ENCODE measurements around the gene GPN2. TPM values are rescaled to one million over a fixed set of nuclear protein-coding genes. Genes with fewer than 3 reads are reported as not detected.

The GPN2 gene
- polyA plus RNA-seq, 1 donor from 2014 or later, result 20.2 TPM

- Histone ChIP-seq H3K4me2 (ENCODE audit: low read length) (no peak within 1 kb of the TSS), H3K27ac (ENCODE audit: low read length) (no peak within 1 kb of the TSS), H3K9me3 (ENCODE audit: low read length) (no peaks in the 10 kb centered on the region), H3K27me3 (ENCODE audit: insufficient read depth, low read depth, low read length) (no peaks in the 10 kb centered on the region), H3K36me3 (ENCODE audit: insufficient read depth, low read length) (no peaks in the 10 kb centered on the region), H2AFZ (ENCODE audit: low read depth, low read length) (no peak within 1 kb of the TSS), H3K9ac (ENCODE audit: low read length) (no peak within 1 kb of the TSS), H3K79me2 (replicated peaks; ENCODE audit: insufficient read depth, low read length) (no peaks in the 10 kb centered on the region), H3F3A (ENCODE audit: insufficient read depth, low read length, poor library complexity, severe bottlenecking) (no peaks in the 10 kb centered on the region), H3K4me3 (ENCODE audit: low read length) (no peak within 1 kb of the TSS), H3K9me2 (ENCODE audit: insufficient read depth, low read length) (no peaks in the 10 kb centered on the region), H4K20me1 (ENCODE audit: insufficient read depth) (no peaks in the 10 kb centered on the region)
- no peak for TF ChIP-seq CTCF (IDR thresholded peaks at IDR 0.05; ENCODE audit: poor library complexity, severe bottlenecking)
- no peak for TF ChIP-seq MXI1 (conservative IDR thresholded peaks at IDR 0.05; ENCODE audit: poor library complexity, severe bottlenecking)
- no peak for TF ChIP-seq REST (IDR thresholded peaks at IDR 0.05; ENCODE audit: borderline replicate concordance)
- no peak for TF ChIP-seq SMC3 (conservative IDR thresholded peaks at IDR 0.05; ENCODE audit: poor library complexity)
- TF ChIP-seq EP300 (conservative IDR thresholded peaks at IDR 0.05; ENCODE audit: poor library complexity, severe bottlenecking), result no peak
- no peak for TF ChIP-seq TAF1 (IDR thresholded peaks at IDR 0.05; ENCODE audit: low read depth)
- no peak for TF ChIP-seq POLR2AphosphoS5 (IDR thresholded peaks at IDR 0.05)
- TF ChIP-seq EZH2 (IDR thresholded peaks at IDR 0.05; ENCODE audit: borderline replicate concordance, insufficient read depth, low read length, poor library complexity, severe bottlenecking), result no peak
- TF ChIP-seq RAD21 (conservative IDR thresholded peaks at IDR 0.05), result no peak
Observed at GRCh38 chr1:26862781-26863684, 27.1 kb downstream of the GPN2 start, which contains the start of gene SFN. TSS of gene SFN (plus strand) at chr1:26863149. CDS start at chr1:26863213, 64 bp downstream.

GRCh38 chr1:26861889-26862378 lies 28.1 kb downstream of the GPN2 start:
- H3K9ac ChIP-seq (ENCODE audit: low read length), result no peak overlapping the region
- TF ChIP-seq REST (IDR thresholded peaks at IDR 0.05; ENCODE audit: borderline replicate concordance), result no peak
- no peak for TF ChIP-seq TAF1 (IDR thresholded peaks at IDR 0.05; ENCODE audit: low read depth)
- no peak for TF ChIP-seq MXI1 (conservative IDR thresholded peaks at IDR 0.05; ENCODE audit: poor library complexity, severe bottlenecking)
- no peak for TF ChIP-seq EP300 (conservative IDR thresholded peaks at IDR 0.05; ENCODE audit: poor library complexity, severe bottlenecking)
- no peak for TF ChIP-seq SMC3 (conservative IDR thresholded peaks at IDR 0.05; ENCODE audit: poor library complexity)
- TF ChIP-seq EZH2 (IDR thresholded peaks at IDR 0.05; ENCODE audit: borderline replicate concordance, insufficient read depth, low read length, poor library complexity, severe bottlenecking), result no peak
- no peak for TF ChIP-seq POLR2AphosphoS5 (IDR thresholded peaks at IDR 0.05)
- no peak for TF ChIP-seq CTCF (IDR thresholded peaks at IDR 0.05; ENCODE audit: poor library complexity, severe bottlenecking)
- no peak for TF ChIP-seq RAD21 (conservative IDR thresholded peaks at IDR 0.05)
- no peak overlapping the region for H3K27ac ChIP-seq (ENCODE audit: low read length)

More at GRCh38 chr1:26861889-26862378, 28.1 kb downstream of the GPN2 start:
- no peaks in the 10 kb centered on the region for H3K9me2 ChIP-seq (ENCODE audit: insufficient read depth, low read length)
- H3K9me3 ChIP-seq (ENCODE audit: low read length), result no peaks in the 10 kb centered on the region
- H3K36me3 ChIP-seq (ENCODE audit: insufficient read depth, low read length), result no peaks in the 10 kb centered on the region
- no peak overlapping the region for H3K4me2 ChIP-seq (ENCODE audit: low read length)
- no peaks in the 10 kb centered on the region for H4K20me1 ChIP-seq (ENCODE audit: insufficient read depth)
- no peaks in the 10 kb centered on the region for H3F3A ChIP-seq (ENCODE audit: insufficient read depth, low read length, poor library complexity, severe bottlenecking)
- H3K27me3 ChIP-seq (ENCODE audit: insufficient read depth, low read depth, low read length), result no peaks in the 10 kb centered on the region
- no peak overlapping the region for H3K4me3 ChIP-seq (ENCODE audit: low read length)
- no peak overlapping the region for H2AFZ ChIP-seq (ENCODE audit: low read depth, low read length)
- H3K79me2 ChIP-seq (replicated peaks; ENCODE audit: insufficient read depth, low read length), result no peaks in the 10 kb centered on the region
